Astrocyte of the cerebellum (primary cell): ENCODE data around the gene HOXB2.
A peak's percentile ranks its signal among the peaks of the same experiment; 100 is the strongest.

Source experiments
- DNase-seq: peaks from one replicate; pipeline ENCODE4 v3.0.0-alpha.2; 2011; ENCODE audit warnings: low read depth
- H3K4me3 ChIP-seq: 2 replicates; pipeline ENCODE4 v1.5.1; 2011; ENCODE audit warnings: mild to moderate bottlenecking, low read depth, low read length, moderate library complexity
- CTCF ChIP-seq: IDR thresholded peaks from 2 replicates; pipeline ENCODE4 v1.5.1; 2012; ENCODE audit warnings: low read length, low read depth, moderate library complexity, mild to moderate bottlenecking; ENCODE audit errors: missing control alignments
- in situ Hi-C: cut with HindIII; loops from 2 replicates; pipeline ENCODE4 v1.10.0; 2017; ENCODE audit warnings: low sequenced_read_pairs

Gene HOXB2

GRCh38 chr17:48544349-48545021 lies 424 bp downstream of the HOXB2 start:
- in situ Hi-C loops = no loop called here
- TF ChIP-seq CTCF = no peak

GRCh38 chr17:48543854-48544348 lies 1.0 kb downstream of the HOXB2 start:
- no peak for TF ChIP-seq CTCF
- DNase-seq = no peak
- peak overlapping the region; percentile 80 for H3K4me3 ChIP-seq
- in situ Hi-C loops = no loop called here

More at GRCh38 chr17:48544349-48545021, 424 bp downstream of the HOXB2 start:
- H3K4me3 ChIP-seq = peak overlapping the region; percentile 80
- DNase-seq = peak; percentile 86

- in situ Hi-C loops = no loop called here
- DNase-seq = no peak
- H3K4me3 ChIP-seq = peak overlapping the region; percentile 80
- no peak for TF ChIP-seq CTCF
Measured at GRCh38 chr17:48543107-48543853, 1.6 kb downstream of the HOXB2 start.

GRCh38 chr17:48542698-48543106 lies 2.2 kb downstream of the HOXB2 start:
- in situ Hi-C loops = no loop called here
- peak overlapping the region; percentile 80 for H3K4me3 ChIP-seq
- TF ChIP-seq CTCF = no peak
- DNase-seq = no peak

- TF ChIP-seq CTCF = no peak
- in situ Hi-C loops = no loop called here
- peak overlapping the region; percentile 80 for H3K4me3 ChIP-seq
- DNase-seq = no peak
Measured at GRCh38 chr17:48542114-48542656, 2.7 kb downstream of the HOXB2 start.

- in situ Hi-C loops = no loop called here
- no peak for TF ChIP-seq CTCF
- no peak for DNase-seq
- peak overlapping the region; percentile 80 for H3K4me3 ChIP-seq
Measured at GRCh38 chr17:48541577-48542113, 3.3 kb downstream of the HOXB2 start.
